GM19193 (cell line): ENCODE data around the gene RABGGTA.

Experiments
- POLR2A ChIP-seq: IDR thresholded peaks from 4 replicates; pipeline ENCODE4 v1.6.1; 2011; ENCODE audit not compliant: insufficient read depth, insufficient read length; ENCODE audit errors: extremely low read depth

RABGGTA gene

GRCh38 chr14:24271134-24271833 lies at the start of gene RABGGTA:
TSS of gene RABGGTA (minus strand) at chr14:24271597. CDS start at chr14:24271115, 482 bp downstream.
- peak; percentile 91 for TF ChIP-seq POLR2A

- TF ChIP-seq POLR2A, result no peak
These were observed 45.9 kb upstream of the RABGGTA start for GRCh38 chr14:24317141-24317928.

- no peak for TF ChIP-seq POLR2A
These were observed 45.2 kb upstream of the RABGGTA start for GRCh38 chr14:24316597-24316950.

GRCh38 chr14:24315807-24316596 lies 44.6 kb upstream of the RABGGTA start:
- TF ChIP-seq POLR2A, result no peak

GRCh38 chr14:24315243-24315806 lies 43.9 kb upstream of the RABGGTA start:
- no peak for TF ChIP-seq POLR2A

GRCh38 chr14:24314377-24315193 lies 43.2 kb upstream of the RABGGTA start:
- TF ChIP-seq POLR2A, result no peak

- no peak for TF ChIP-seq POLR2A
These were observed 42.5 kb upstream of the RABGGTA start for GRCh38 chr14:24313913-24314312.

- TF ChIP-seq POLR2A, result no peak
These were observed 41.5 kb upstream of the RABGGTA start for GRCh38 chr14:24312736-24313507.

GRCh38 chr14:24311837-24312615 lies 40.6 kb upstream of the RABGGTA start:
- TF ChIP-seq POLR2A, result no peak

GRCh38 chr14:24310646-24311604 lies 39.5 kb upstream of the RABGGTA start, which contains the start of gene LTB4R:
TSS of gene LTB4R (plus strand) at chr14:24311502. CDS start at chr14:24315652, 4,150 bp downstream.
- TF ChIP-seq POLR2A, result peak; percentile 29

GRCh38 chr14:24310265-24310645 lies 38.9 kb upstream of the RABGGTA start:
- no peak for TF ChIP-seq POLR2A
